Epithelial cell of proximal tubule (primary cell): ENCODE measurements around the gene RNF157. TPM values are rescaled to one million over a fixed set of nuclear protein-coding genes. Genes with fewer than 3 reads are reported as not detected.

ENCODE experiments used
- DNase-seq: peaks from one replicate; pipeline ENCODE4 v3.0.0-alpha.2; 2011; ENCODE audit warnings: low read depth
- H3K4me3 ChIP-seq: 2 replicates; pipeline ENCODE4 v1.5.1; 2011; ENCODE audit warnings: low read depth, mild to moderate bottlenecking, low read length
- CTCF ChIP-seq: conservative IDR thresholded peaks from 2 replicates; pipeline ENCODE4 v1.5.1; 2012; ENCODE audit warnings: low read depth, mild to moderate bottlenecking, low read length
- total RNA-seq: library from RNA; depleted of rRNA; stranded (reverse); fragments of >200 nt; gene quantifications from 2 replicates; pipeline ENCODE4 v1.2.3, GENCODE V29; 2015

Gene RNF157
- total RNA-seq, 1 donor from 2014 or later: 10.0 TPM

- no peak for DNase-seq
- TF ChIP-seq CTCF: no peak
- H3K4me3 ChIP-seq: no peak overlapping the region
Observed at GRCh38 chr17:76097716-76098295, 142.5 kb downstream of the RNF157 start.

DNA sequence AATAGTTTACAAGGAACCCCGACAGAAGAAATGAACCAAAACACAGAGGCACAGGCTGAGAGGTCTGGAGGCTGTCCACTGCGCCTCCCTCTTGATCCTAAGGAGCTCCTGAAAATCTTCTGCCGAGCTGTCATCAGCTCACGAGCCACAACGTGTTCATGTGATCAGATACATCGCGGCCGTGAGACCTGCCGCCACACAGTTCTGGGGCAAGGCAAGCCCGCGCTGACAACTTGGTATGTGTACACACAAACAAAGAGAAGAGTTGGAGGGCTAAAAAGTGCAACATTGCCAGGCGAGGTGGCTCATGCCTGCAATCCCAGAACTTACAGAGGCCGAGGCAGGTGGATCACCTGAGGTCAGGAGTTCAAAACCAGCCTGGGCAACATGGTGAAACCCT lies 144.3 kb downstream of the RNF157 start:
- no peak for DNase-seq
- TF ChIP-seq CTCF: no peak
- no peak overlapping the region for H3K4me3 ChIP-seq

GRCh38 chr17:76094046-76094445 lies 146.2 kb downstream of the RNF157 start:
- H3K4me3 ChIP-seq: no peak overlapping the region
- TF ChIP-seq CTCF: no peak
- DNase-seq: no peak

DNA sequence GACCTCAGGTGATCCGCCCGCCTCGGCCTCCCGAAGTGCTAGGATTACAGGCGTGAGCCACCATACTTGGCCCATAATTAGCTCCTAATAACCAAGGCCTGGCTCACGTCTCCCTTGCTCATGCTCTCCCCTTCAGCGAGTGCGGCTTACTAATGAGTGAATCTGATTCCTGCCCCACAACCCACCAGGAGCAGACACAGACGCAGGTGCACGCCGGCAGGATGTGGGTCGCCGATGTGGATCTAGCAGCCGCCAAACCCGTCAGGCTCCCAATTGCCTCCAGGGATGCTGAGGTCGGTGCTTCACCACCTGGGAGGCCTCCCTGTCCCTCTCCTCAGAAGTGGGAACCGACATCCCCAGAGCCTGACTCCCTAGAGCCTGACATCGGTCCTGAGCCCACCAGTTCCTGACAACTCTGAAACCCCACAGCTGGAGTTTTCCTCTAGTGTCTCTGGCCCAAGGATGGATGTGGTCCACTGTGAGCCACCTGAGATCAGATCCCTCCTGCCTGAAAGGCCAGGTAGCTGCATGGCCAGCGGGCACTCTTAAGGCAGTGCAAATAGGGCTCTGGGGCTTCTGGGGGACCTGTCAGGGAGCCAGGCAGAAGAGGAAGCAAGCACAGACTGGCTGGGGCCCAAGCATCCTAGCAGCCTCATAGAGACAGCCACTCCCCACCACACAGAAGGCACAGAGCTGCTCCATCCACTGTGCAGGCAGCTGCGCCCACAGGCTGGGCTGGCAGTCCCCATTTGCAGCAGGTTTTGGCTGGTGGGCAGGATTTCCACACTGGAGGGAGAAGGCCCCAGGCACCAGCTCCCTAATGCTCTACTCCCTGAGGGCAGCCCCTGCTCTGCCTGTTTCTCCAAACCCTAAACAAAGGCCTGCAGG lies 147.5 kb downstream of the RNF157 start:
- no peak overlapping the region for H3K4me3 ChIP-seq
- no peak for DNase-seq
- no peak for TF ChIP-seq CTCF

Other genes starting within 250 kb of the RNF157 start
- gene CDK3, start 239.6 kb downstream of the RNF157 start, total RNA-seq: 0.17 and 1.7 TPM in 2 replicates
- gene EVPL, start 213.2 kb downstream of the RNF157 start, total RNA-seq: 22.2 and 24.8 TPM in 2 replicates
- gene SRP68, start 168.0 kb downstream of the RNF157 start, total RNA-seq: 15.3 and 32.6 TPM in 2 replicates
- gene GALR2, start 165.7 kb downstream of the RNF157 start, total RNA-seq: 0.07 and 0.17 TPM in 2 replicates
- not detected in 2 replicates for gene ZACN, start 161.3 kb downstream of the RNF157 start, total RNA-seq
- 39.6 and 66.6 TPM in 2 replicates for gene EXOC7, start 136.7 kb downstream of the RNF157 start, total RNA-seq
- 2.6 and 3.0 TPM in 2 replicates for gene FOXJ1, start 99.2 kb downstream of the RNF157 start, total RNA-seq
- 24.5 and 26.3 TPM in 2 replicates for gene UBALD2, start 24.9 kb upstream of the RNF157 start, total RNA-seq
- gene QRICH2, start 67.8 kb upstream of the RNF157 start, total RNA-seq: 0.69 and 2.0 TPM in 2 replicates
- 57.5 and 63.4 TPM in 2 replicates for gene PRPSAP1, start 113.4 kb upstream of the RNF157 start, total RNA-seq
- 54.5 and 81.2 TPM in 2 replicates for gene SPHK1, start 144.1 kb upstream of the RNF157 start, total RNA-seq
- 15.6 and 23.6 TPM in 2 replicates for gene UBE2O, start 212.7 kb upstream of the RNF157 start, total RNA-seq
- not detected in 2 replicates for gene AANAT, start 227.1 kb upstream of the RNF157 start, total RNA-seq